IMR-90 (cell line): ENCODE measurements around the gene DHRS7B. TPM values are rescaled to one million over a fixed set of nuclear protein-coding genes. Genes with fewer than 3 reads are reported as not detected.

ENCODE experiments used
- ATAC-seq: fragments of 200-7000 bp; cut with Tn5 transposase; 2 replicates; pipeline ENCODE4 v1.9.1; 2020; ENCODE audit warnings: low read depth, mild to moderate bottlenecking, moderate library complexity
- BruUV-seq: library from RNA; stranded (reverse); fragments of 400-500 nt; replicated peaks from 2 replicates; lab custom pipeline; 2021; lab: Mats Ljungman, UMichigan
- CTCF ChIA-PET: fragments of 300-600 bp; formaldehyde crosslinking; extraction: SDS; loops from one replicate; lab custom pipeline; 2021; ENCODE audit warnings: antibody characterized with exemption; lab: Yijun Ruan, JAX
- POLR2A ChIA-PET: fragments of 300-600 bp; sonication (Branson Sonifier 250); formaldehyde crosslinking; loops from one replicate; lab custom pipeline; 2022; ENCODE audit warnings: antibody characterized with exemption; ENCODE audit not compliant: unreplicated experiment; lab: Charles Lee
- DNase-seq: peaks from one replicate; pipeline ENCODE4 v3.0.0; 2013
- H2AFZ ChIP-seq: replicated peaks from 2 replicates; pipeline ENCODE3; 2013; ENCODE audit warnings: low read length, mild to moderate bottlenecking; ENCODE audit not compliant: poor library complexity
- H2AK5ac ChIP-seq: 2 replicates; pipeline ENCODE4 v1.6.1; 2013; ENCODE audit warnings: low read depth, low read length, inconsistent platforms
- H2AK9ac ChIP-seq: replicated peaks from 2 replicates; pipeline ENCODE3; 2013; ENCODE audit warnings: mild to moderate bottlenecking, low read depth, low read length, moderate library complexity; ENCODE audit not compliant: poor library complexity
- H2BK120ac ChIP-seq: 2 replicates; pipeline ENCODE4 v1.6.1; 2013; ENCODE audit warnings: low read depth, low read length, inconsistent platforms
- H2BK15ac ChIP-seq: 3 replicates; pipeline ENCODE4 v1.6.1; 2013; ENCODE audit warnings: low read depth, low read length, inconsistent platforms
- H2BK20ac ChIP-seq: 2 replicates; pipeline ENCODE4 v1.6.1; 2013; ENCODE audit warnings: low read depth, mild to moderate bottlenecking, inconsistent platforms, low read length, moderate library complexity
- H2BK5ac ChIP-seq: 2 replicates; pipeline ENCODE4 v1.6.1; 2013; ENCODE audit warnings: mild to moderate bottlenecking, low read depth, low read length, inconsistent platforms; ENCODE audit not compliant: poor library complexity, severe bottlenecking
- H3K14ac ChIP-seq: replicated peaks from 2 replicates; pipeline ENCODE4 v1.6.1; 2013; ENCODE audit warnings: low read depth, low read length, inconsistent platforms
- H3K18ac ChIP-seq: 2 replicates; pipeline ENCODE4 v1.6.1; 2013; ENCODE audit warnings: low read depth, low read length, control low read depth
- H3K23ac ChIP-seq: 2 replicates; pipeline ENCODE4 v1.6.1; 2013; ENCODE audit warnings: low read depth, low read length, inconsistent platforms
- H3K27ac ChIP-seq: 2 replicates; pipeline ENCODE4 v1.5.1; 2013; ENCODE audit warnings: mild to moderate bottlenecking, control low read depth, low read length; ENCODE audit not compliant: insufficient read depth
- H3K27me3 ChIP-seq: 2 replicates; pipeline ENCODE4 v1.6.1; 2013; ENCODE audit warnings: low read length; ENCODE audit not compliant: control insufficient read depth, insufficient read depth
- H3K36me3 ChIP-seq: 2 replicates; pipeline ENCODE4 v1.6.1; 2013; ENCODE audit warnings: low read length, mixed read lengths; ENCODE audit not compliant: control insufficient read depth, insufficient read depth
- H3K4ac ChIP-seq: 2 replicates; pipeline ENCODE4 v1.6.1; 2013; ENCODE audit warnings: low read depth, low read length, inconsistent platforms
- H3K4me1 ChIP-seq: 2 replicates; pipeline ENCODE4 v1.6.1; 2013; ENCODE audit warnings: low read length, mixed read lengths; ENCODE audit not compliant: control insufficient read depth, insufficient read depth
- H3K4me2 ChIP-seq: 2 replicates; pipeline ENCODE4 v1.6.1; 2013; ENCODE audit warnings: low read depth, mild to moderate bottlenecking, control low read depth, low read length, moderate library complexity
- H3K4me3 ChIP-seq: 2 replicates; pipeline ENCODE4 v1.5.1; 2013; ENCODE audit warnings: low read depth, mild to moderate bottlenecking, control low read depth, low read length, moderate library complexity; ENCODE audit not compliant: insufficient read depth
- H3K56ac ChIP-seq: 2 replicates; pipeline ENCODE4 v1.6.1; 2013; ENCODE audit warnings: low read length, inconsistent platforms; ENCODE audit not compliant: insufficient read depth; ENCODE audit errors: extremely low read depth
- H3K79me1 ChIP-seq, 2 experiments: 2 replicates each; pipeline ENCODE4 v1.6.1; 2013; ENCODE audit warnings: low read length in 2 of 2, inconsistent platforms in 1 of 2, low read depth in 1 of 2
- H3K9ac ChIP-seq: 2 replicates; pipeline ENCODE4 v1.6.1; 2013; ENCODE audit warnings: low read depth, low read length, control low read depth
- H3K9me1 ChIP-seq: 2 replicates; pipeline ENCODE4 v1.6.1; 2013; ENCODE audit warnings: low read length, inconsistent platforms; ENCODE audit not compliant: insufficient read depth
- H3K9me3 ChIP-seq: 2 replicates; pipeline ENCODE4 v1.6.1; 2013; ENCODE audit warnings: low read length; ENCODE audit not compliant: control insufficient read depth, insufficient read depth
- H4K20me1 ChIP-seq: 2 replicates; pipeline ENCODE4 v1.6.1; 2013; ENCODE audit warnings: low read length, inconsistent platforms; ENCODE audit not compliant: insufficient read depth
- H4K5ac ChIP-seq: 2 replicates; pipeline ENCODE4 v1.6.1; 2013; ENCODE audit warnings: mild to moderate bottlenecking, low read depth, low read length, control low read depth
- H4K8ac ChIP-seq, 2 experiments: 2 replicates each; pipeline ENCODE4 v1.6.1; 2013; ENCODE audit warnings: low read depth in 2 of 2, low read length in 2 of 2, control low read depth in 1 of 2, inconsistent platforms in 1 of 2
- H4K91ac ChIP-seq: 2 replicates; pipeline ENCODE4 v1.6.1; 2013; ENCODE audit warnings: low read depth, low read length, inconsistent platforms; ENCODE audit not compliant: insufficient read depth
- MAZ ChIP-seq: IDR thresholded peaks from 2 replicates; pipeline ENCODE4 v1.6.1; 2012; ENCODE audit warnings: low read depth, mild to moderate bottlenecking, low read length, improper control_type of control experiment, moderate library complexity, borderline replicate concordance
- WGBS, 2 experiments: methylation state at CpG; one replicate each; pipeline versions ENCODE4 v1.1.5 to v1.1.7; 2013; ENCODE audit warnings: missing lambda C conversion rate in 2 of 2; ENCODE audit not compliant: insufficient read length in 1 of 2; ENCODE audit errors: extremely low coverage in 2 of 2; 5-methylcytosine and 5-hydroxymethylcytosine counted together
- dilution Hi-C: fragments of 300-500 bp; cut with HindIII; formaldehyde crosslinking; loops from one replicate; pipeline ENCODE4 v1.14.3; 2018; ENCODE audit warnings: low sequenced_read_pairs; ENCODE audit not compliant: unreplicated experiment
- in situ Hi-C: fragments of 300-500 bp; cut with MboI; formaldehyde crosslinking; loops from 3 replicates; pipeline ENCODE4 v1.14.3; 2019; ENCODE audit warnings: low sequenced_read_pairs, inconsistent platforms, mixed read lengths
- intact Hi-C: fragments of 100-400 bp; cut with micrococcal nuclease; formaldehyde crosslinking; loops from 2 replicates; pipeline ENCODE4 v1.10.0; 2022
- polyA plus RNA-seq, 3 experiments: library from polyadenylated mRNA; depleted of rRNA; stranded (reverse); fragments of >200 nt; gene quantifications; 2 replicates each; pipeline ENCODE4 v1.2.3, GENCODE V29; 2012; ENCODE audit warnings: low replicate concordance in 1 of 3
- total RNA-seq: library from RNA; depleted of rRNA; stranded (reverse); fragments of >200 nt; gene quantifications from 2 replicates; pipeline ENCODE4 v1.2.3, GENCODE V29; 2012

DHRS7B gene
- total and polyA plus RNA-seq, 2 of the 4 experiments (the other 2 are of a cell fraction), result 24.4 to 34.4 TPM

DNA sequence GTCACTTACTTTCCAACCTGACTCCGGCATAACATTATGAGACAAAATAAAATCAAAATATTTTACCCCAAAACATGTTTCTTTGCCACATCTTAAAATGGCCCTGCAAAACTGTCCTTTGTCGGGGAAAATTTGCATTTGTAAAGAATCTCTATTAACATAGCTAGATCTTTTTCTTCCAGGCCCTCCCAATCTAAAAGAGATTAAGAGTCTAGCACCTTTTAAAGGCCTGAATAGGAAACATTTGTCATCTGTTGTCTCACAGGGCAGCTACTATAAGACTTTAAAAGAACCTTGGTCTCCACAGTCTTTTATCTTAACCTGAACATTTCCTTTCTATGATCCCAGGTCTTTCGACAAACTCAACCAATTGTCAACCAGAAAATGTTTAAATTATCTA, 18.1 kb upstream of the DHRS7B start:
- no peak overlapping the region for H3K23ac ChIP-seq
- H3K36me3 ChIP-seq, result no peaks in the 10 kb centered on the region
- intact Hi-C loops (no loop called here), dilution Hi-C loops (no loop called here), in situ Hi-C loops (no loop called here)
- CTCF ChIA-PET, result interaction anchor here (1.2 kb wide), 1 partner anchor 11 kb away, joined by 4 read pairs; no protein-coding TSS in a partner anchor
- no peak overlapping the region for H2BK15ac ChIP-seq
- H3K4me1 ChIP-seq, result no peaks in the 10 kb centered on the region
- no peak overlapping the region for H3K18ac ChIP-seq
- H2AFZ ChIP-seq, result no peak overlapping the region
- DNase-seq (no peak), ATAC-seq (no peak)
- H2AK9ac ChIP-seq, result no peak overlapping the region
- no CpG with 5 or more reads among the region's 3 CpGs for WGBS, 2 experiments
- no peak for TF ChIP-seq MAZ
- no peaks in the 10 kb centered on the region for H4K20me1 ChIP-seq
- H2BK5ac ChIP-seq, result no peak overlapping the region
- H3K79me1 ChIP-seq, result no peaks in the 10 kb centered on the region
- no peak overlapping the region for H4K8ac ChIP-seq
- no peak overlapping the region for H3K27ac ChIP-seq
- no peak overlapping the region for H3K4me3 ChIP-seq
- H3K9me1 ChIP-seq, result no peaks in the 10 kb centered on the region
- POLR2A ChIA-PET, result no interaction called here
- H3K4me2 ChIP-seq, result no peak overlapping the region
- H3K27me3 ChIP-seq, result peaks cover 4% of the 10 kb centered on the region
- no peak overlapping the region for H4K5ac ChIP-seq
- BruUV-seq, result no TSS peak
- H2BK20ac ChIP-seq, result no peak overlapping the region
- H3K4ac ChIP-seq, result no peak overlapping the region
- H2BK120ac ChIP-seq, result no peak overlapping the region
- H3K56ac ChIP-seq, result no peak overlapping the region
- H4K91ac ChIP-seq, result no peak overlapping the region
- H3K9ac ChIP-seq, result no peak overlapping the region
- H3K14ac ChIP-seq, result no peak overlapping the region
- no peak overlapping the region for H2AK5ac ChIP-seq
- no peaks in the 10 kb centered on the region for H3K9me3 ChIP-seq
